IPS-NIHi7 (cell line): Measurements from ENCODE around the gene DMD.
"Not testable (repeated sequence)": the region's sequence is repeated elsewhere in the genome, so short reads cannot be mapped to it uniquely, and the experiment has no call there.

ENCODE experiments used
- DNase-seq: peaks from one replicate; pipeline ENCODE4 v3.0.0; 2012; ENCODE audit warnings: mixed read lengths; ENCODE audit errors: extremely low spot score

Gene DMD

GRCh38 chrX:33156152-33156726 is 55.1 kb downstream of the DMD start:
- no peak for DNase-seq

DNA sequence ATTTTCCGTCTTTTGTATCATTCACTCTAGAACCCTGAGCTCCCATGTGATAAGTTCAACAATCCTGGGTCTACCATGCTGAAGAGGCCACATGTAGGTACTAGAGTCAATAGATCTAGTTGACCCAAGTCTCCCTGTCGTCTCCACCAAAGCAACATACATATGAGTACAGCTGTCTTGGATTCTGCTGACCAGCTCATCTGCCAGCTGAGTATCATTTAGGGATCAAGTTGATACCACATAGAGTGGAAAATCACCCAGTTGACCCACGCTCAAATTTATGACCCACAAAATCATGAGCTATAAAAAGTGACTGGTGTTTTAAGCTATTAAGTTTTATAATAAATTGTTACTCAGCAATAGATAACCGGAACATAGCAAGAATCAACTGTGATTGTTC is 61.8 kb downstream of the DMD start:
- no peak for DNase-seq

DNA sequence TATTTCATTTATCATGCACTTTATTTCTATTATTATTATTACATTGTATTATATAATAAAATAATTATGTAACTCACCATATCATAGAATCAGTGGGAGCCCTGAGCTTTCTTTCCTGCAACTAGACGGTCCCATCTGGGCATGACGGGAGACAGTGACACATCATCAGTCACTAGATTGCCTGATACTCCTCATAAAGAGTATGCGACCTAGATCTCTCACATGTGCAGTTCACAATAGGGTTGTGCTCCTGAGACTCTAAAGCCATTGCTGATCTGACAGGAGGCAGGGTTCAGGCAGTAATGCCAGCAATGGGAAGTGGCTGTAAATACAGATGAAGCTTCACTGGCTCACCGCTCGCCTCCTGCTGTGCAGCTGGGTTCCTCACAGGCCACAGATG is 62.3 kb downstream of the DMD start:
- no peak for DNase-seq

DNA sequence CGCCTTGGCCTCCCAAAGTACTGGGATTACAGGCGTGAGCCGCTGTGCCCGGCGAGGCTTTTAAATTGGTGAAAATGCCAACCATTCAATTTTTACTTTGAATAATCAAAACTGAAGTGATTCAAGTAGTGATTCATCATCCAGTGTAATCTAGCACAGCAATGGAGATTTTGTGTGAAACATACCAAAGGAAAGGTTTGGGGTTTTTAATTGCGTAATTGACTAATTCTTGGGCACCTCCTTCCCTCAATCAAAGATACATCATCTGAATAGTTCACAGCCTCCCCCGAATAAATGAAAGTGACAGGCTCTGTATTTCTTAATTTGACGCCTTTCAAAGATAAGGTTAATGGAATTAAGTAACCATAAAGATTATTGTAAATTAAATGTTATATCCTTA is 69.0 kb downstream of the DMD start:
- no peak for DNase-seq

GRCh38 chrX:33138677-33139249 is 72.6 kb downstream of the DMD start:
- DNase-seq, result no peak

- no peak for DNase-seq
These were observed 77.2 kb downstream of the DMD start for GRCh38 chrX:33134164-33134563.

GRCh38 chrX:33133320-33133719 is 78.0 kb downstream of the DMD start:
- no peak for DNase-seq

GRCh38 chrX:33132569-33132968 is 78.8 kb downstream of the DMD start:
- DNase-seq, result no peak

DNA sequence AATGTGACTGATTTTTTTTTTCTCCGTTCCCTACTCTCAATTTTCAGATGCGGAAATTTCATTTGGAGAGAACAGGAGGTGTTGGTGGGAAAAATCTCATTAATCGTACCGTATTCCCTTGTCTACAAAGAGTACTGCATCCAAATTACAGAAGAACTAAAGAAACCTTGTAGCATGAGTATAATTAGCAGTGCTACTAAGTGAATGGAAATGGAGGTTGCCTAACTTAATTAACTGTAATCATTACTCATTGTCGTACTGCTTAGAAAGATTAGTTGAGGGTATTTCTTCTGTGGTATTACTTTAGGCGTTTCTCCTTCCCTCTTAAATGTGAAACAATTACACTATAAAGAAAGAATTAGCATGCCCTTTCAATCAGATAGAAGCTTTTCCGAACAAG is 81.7 kb downstream of the DMD start:
- DNase-seq, result no peak

- no peak for DNase-seq
These were observed 83.1 kb downstream of the DMD start for GRCh38 chrX:33128048-33128805.

GRCh38 chrX:33126469-33126868 is 84.9 kb downstream of the DMD start:
- no peak for DNase-seq

DNA sequence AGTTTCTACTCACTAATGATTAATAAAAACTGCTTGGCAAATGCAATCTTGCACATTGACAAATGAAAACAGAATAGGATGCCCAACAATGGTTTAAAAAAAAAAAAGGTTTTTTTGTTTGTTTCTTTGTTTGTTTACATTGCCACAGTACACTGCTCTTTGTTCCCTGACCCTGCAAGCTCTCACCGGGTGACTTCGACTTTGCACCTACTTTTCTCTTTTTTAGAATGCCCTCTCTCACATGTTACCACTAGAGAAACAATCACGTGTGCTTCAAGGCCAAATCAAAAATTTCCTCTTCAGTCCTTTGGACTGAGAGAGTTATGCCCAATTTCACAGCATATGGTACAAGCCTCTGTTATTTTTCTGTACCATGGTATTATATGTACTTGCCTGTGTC is 101.5 kb downstream of the DMD start:
- no peak for DNase-seq

DNA sequence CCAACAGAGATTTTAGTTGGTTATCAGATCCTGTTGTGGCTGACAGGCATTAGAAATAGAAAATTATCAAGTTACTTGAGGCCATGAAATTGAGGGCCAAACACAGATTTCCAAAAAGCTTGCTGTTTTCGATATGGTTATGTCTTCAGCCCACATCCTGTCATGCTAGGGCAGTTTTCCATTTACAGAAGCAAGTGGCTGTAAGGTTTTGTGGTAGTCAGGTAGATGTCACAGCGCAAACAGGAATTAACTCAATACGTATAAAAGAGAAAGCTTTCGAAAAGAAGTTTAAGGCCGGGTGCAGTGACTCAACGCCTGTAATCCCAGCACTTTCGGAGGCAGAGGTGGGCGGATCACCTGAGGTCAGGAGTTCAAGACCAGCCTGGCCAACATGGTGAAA is 104.6 kb downstream of the DMD start:
- DNase-seq, result no peak

- DNase-seq, result no peak
These were observed 116.3 kb downstream of the DMD start for GRCh38 chrX:33095079-33095478.

- DNase-seq, result no peak
These were observed 123.9 kb downstream of the DMD start for GRCh38 chrX:33087411-33087810.

- peak; percentile 26 for DNase-seq
These were observed 124.5 kb downstream of the DMD start for GRCh38 chrX:33086886-33087285.

DNA sequence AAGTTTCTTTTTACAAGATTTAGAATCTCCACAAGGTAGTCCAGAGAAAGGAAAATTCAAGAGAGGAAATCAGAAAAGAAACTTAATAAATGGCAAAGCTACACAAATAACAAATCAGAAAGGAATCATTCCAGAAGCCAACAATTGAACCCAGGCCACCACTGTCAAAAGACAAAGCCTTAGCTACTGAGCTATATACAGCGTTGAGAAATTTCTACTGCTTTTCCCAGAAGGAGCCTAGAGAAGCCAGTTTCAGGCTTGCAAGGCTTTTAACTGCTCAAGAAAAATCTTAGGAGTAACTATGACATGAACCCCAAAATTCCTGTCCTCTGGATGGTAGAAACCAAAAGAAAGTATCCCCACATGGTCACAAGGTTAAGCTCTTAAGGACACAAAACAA is 129.0 kb downstream of the DMD start:
- DNase-seq, result no peak

- DNase-seq, result no peak
These were observed 133.1 kb downstream of the DMD start for GRCh38 chrX:33078273-33078672.

DNA sequence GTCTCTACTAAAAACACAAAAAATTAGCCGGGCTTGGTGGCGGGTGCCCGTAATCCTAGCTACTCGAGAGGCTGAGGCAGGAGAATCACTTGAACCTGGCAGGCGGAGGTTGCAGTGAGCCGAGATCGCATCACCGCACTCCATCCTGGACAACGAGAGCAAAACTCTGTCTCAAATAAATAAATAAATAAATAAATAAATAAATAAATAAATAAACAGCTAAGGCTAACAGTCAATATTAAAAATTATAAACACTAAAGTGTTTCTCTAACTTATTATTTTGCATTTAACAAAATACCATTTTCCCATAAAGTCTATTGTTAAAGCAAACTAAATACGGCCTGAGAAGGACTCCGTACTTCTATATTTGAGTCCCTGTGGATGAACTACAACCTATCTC is 137.7 kb downstream of the DMD start:
- not testable (repeated sequence) for DNase-seq

DNA sequence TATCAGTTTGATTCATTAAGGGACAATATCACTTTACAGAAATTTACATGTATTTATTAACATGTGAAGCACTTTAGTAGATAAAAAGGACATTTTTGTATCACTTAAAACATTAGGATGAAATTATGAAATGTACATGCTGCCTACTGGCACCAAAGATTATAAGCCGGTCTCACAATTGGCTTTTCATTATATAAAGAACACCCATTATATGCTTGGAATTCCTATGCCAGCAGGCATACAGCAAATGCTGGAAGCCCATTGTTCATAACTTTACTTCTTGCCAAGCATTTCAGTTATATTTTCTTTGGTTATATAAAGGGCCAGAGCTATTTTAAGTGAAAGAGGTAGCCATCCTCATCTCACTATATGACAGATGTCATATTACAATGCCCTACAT is 145.9 kb downstream of the DMD start:
- no peak for DNase-seq

- no peak for DNase-seq
These were observed 149.3 kb downstream of the DMD start for GRCh38 chrX:33062041-33062440.

DNA sequence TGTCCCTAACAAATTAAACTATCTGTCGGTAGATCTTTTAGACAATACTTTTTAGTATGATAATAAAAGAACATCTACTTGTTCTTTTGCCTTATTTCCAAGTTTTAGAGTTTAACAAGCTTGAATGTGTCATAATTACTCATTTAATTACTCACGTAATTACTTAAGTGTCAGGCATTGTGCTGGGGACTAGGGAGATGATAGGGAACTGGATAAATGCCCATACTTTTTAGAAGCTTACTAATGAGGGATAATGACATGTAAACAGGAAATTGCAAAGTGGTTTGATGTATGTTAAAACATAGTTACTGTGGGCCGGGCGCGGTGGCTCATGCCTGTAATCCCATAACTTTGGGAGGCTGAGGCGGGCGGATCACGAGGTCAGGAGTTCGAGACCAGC is 158.3 kb downstream of the DMD start:
- DNase-seq, result no peak

GRCh38 chrX:33045882-33046281 is 165.5 kb downstream of the DMD start:
- no peak for DNase-seq
